ENCODE results near the gene LTF.

DNA sequence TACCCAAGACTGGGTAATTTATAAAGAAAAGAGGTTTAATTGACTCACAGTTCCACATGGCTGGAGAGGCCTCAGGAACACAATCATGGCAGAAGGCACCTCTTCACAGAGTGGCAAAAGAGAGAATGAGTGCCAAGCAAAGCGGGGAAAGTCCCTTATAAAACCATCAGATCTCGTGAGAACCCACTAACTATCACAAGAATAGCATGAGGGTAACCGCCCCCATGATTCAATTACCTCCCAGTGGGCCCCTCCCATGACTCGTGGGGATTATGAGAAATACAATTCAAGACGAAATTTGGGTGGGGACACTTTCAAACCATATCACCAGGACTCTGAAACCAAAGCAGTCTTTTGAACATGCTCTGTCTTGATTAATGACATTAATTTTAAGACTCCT lies 40.1 kb upstream of the LTF start:
- TF ChIP-seq, protein P1, sequence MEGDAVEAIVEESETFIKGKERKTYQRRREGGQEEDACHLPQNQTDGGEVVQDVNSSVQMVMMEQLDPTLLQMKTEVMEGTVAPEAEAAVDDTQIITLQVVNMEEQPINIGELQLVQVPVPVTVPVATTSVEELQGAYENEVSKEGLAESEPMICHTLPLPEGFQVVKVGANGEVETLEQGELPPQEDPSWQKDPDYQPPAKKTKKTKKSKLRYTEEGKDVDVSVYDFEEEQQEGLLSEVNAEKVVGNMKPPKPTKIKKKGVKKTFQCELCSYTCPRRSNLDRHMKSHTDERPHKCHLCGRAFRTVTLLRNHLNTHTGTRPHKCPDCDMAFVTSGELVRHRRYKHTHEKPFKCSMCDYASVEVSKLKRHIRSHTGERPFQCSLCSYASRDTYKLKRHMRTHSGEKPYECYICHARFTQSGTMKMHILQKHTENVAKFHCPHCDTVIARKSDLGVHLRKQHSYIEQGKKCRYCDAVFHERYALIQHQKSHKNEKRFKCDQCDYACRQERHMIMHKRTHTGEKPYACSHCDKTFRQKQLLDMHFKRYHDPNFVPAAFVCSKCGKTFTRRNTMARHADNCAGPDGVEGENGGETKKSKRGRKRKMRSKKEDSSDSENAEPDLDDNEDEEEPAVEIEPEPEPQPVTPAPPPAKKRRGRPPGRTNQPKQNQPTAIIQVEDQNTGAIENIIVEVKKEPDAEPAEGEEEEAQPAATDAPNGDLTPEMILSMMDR (conservative IDR thresholded peaks at IDR 0.05; ENCODE audit: low read length): no peak
- TF ChIP-seq EZH2phosphoT487 (IDR thresholded peaks at IDR 0.05; ENCODE audit: borderline replicate concordance, low read depth, low read length): no peak
